CD4-positive, alpha-beta T cell (primary cell): ENCODE results near the gene TOMM6. TPM values are rescaled to one million over a fixed set of nuclear protein-coding genes. Genes with fewer than 3 reads are reported as not detected.

Experiments
- ATAC-seq: fragments of 200-7000 bp; cut with Tn5 transposase; one replicate; pipeline ENCODE4 v1.10.0; 2022; ENCODE audit warnings: mild to moderate bottlenecking; ENCODE audit not compliant: poor library complexity
- CTCF ChIA-PET: fragments of 350-600 bp; sonication (Branson Sonifier 250); formaldehyde crosslinking; loops from one replicate; lab custom pipeline; 2021; ENCODE audit warnings: antibody characterized with exemption, inconsistent platforms; lab: Charles Lee
- POLR2A ChIA-PET: fragments of 350-600 bp; sonication (Branson Sonifier 250); formaldehyde crosslinking; loops from one replicate; lab custom pipeline; 2021; ENCODE audit warnings: antibody characterized with exemption, inconsistent platforms; lab: Charles Lee
- DNase-seq, 14 experiments: peaks; one replicate each; pipeline ENCODE4 v3.0.0-alpha.2; 2013 to 2020; ENCODE audit warnings: mixed read lengths in 2 of 14
- H3K27ac ChIP-seq, 2 donors: one replicate each; pipeline versions ENCODE4 v1.5.1 to v1.7.0; 2013; ENCODE audit warnings: low read length in 2 of 2, low read depth in 1 of 2, mild to moderate bottlenecking in 1 of 2
- H3K27me3 ChIP-seq, 2 experiments: 1 replicate in 1 of 2; 2 replicates in 1 of 2; pipeline versions ENCODE4 v1.6.1 to v1.7.0; 2013; ENCODE audit warnings: low read length in 2 of 2, control low read depth in 1 of 2, mild to moderate bottlenecking in 1 of 2, moderate library complexity in 1 of 2; ENCODE audit not compliant: insufficient read depth in 2 of 2, control insufficient read depth in 1 of 2
- H3K36me3 ChIP-seq: one replicate; pipeline ENCODE4 v1.6.1; 2013; ENCODE audit warnings: low read length, control low read depth; ENCODE audit not compliant: insufficient read depth
- H3K4me1 ChIP-seq: one replicate; pipeline ENCODE4 v1.6.1; 2013; ENCODE audit warnings: low read length, control low read depth; ENCODE audit not compliant: insufficient read depth
- H3K4me3 ChIP-seq: one replicate; pipeline ENCODE4 v1.5.1; 2013; ENCODE audit warnings: mild to moderate bottlenecking, low read length, moderate library complexity
- H3K9me3 ChIP-seq, 2 experiments: 1 replicate in 1 of 2; 2 replicates in 1 of 2; pipeline versions ENCODE4 v1.6.1 to v1.7.0; 2013; ENCODE audit warnings: low read length in 2 of 2, mild to moderate bottlenecking in 2 of 2, control low read depth in 1 of 2, moderate library complexity in 1 of 2; ENCODE audit not compliant: control insufficient read depth in 1 of 2, insufficient read depth in 1 of 2
- H3K27ac Mint-ChIP-seq: one replicate; pipeline ENCODE4 v1.8.0; 2020; ENCODE audit warnings: mixed read lengths
- H3K27me3 Mint-ChIP-seq: one replicate; pipeline ENCODE4 v1.8.0; 2021; ENCODE audit warnings: mixed read lengths
- H3K36me3 Mint-ChIP-seq: one replicate; pipeline ENCODE4 v1.8.0; 2021; ENCODE audit warnings: low read depth, mixed read lengths
- H3K4me1 Mint-ChIP-seq: one replicate; pipeline ENCODE4 v1.8.0; 2021; ENCODE audit warnings: low read depth, mixed read lengths
- H3K4me3 Mint-ChIP-seq: one replicate; pipeline ENCODE4 v1.8.0; 2020; ENCODE audit warnings: mild to moderate bottlenecking, mixed read lengths
- H3K9me3 Mint-ChIP-seq: one replicate; pipeline ENCODE4 v1.8.0; 2020; ENCODE audit warnings: mixed read lengths
- intact Hi-C, 2 experiments: fragments of 100-400 bp; cut with DNase I in 1 of 2; cut with micrococcal nuclease in 1 of 2; formaldehyde crosslinking; loops; one replicate each; pipeline versions ENCODE4 v1.15.1 to v1.9.0; 2023 to 2025; cut with DNase I, micrococcal nuclease
- total RNA-seq, 174 experiments: library from RNA in 2 of 174; stranded (reverse) in 2 of 174; gene quantifications; one replicate each; pipeline ENCODE4 v1.2.3 and lab custom pipeline; 2021 to 2026
- TF ChIP-seq, protein P1 (sequence below): fragments of 200-600 bp; IDR thresholded peaks from one replicate; pipeline ENCODE4 v1.8.0; 2022; ENCODE audit warnings: antibody characterized with exemption, mild to moderate bottlenecking

Gene TOMM6
- total RNA-seq, 2 experiments from 2014 or later: 78.8 to 83.2 TPM

DNA sequence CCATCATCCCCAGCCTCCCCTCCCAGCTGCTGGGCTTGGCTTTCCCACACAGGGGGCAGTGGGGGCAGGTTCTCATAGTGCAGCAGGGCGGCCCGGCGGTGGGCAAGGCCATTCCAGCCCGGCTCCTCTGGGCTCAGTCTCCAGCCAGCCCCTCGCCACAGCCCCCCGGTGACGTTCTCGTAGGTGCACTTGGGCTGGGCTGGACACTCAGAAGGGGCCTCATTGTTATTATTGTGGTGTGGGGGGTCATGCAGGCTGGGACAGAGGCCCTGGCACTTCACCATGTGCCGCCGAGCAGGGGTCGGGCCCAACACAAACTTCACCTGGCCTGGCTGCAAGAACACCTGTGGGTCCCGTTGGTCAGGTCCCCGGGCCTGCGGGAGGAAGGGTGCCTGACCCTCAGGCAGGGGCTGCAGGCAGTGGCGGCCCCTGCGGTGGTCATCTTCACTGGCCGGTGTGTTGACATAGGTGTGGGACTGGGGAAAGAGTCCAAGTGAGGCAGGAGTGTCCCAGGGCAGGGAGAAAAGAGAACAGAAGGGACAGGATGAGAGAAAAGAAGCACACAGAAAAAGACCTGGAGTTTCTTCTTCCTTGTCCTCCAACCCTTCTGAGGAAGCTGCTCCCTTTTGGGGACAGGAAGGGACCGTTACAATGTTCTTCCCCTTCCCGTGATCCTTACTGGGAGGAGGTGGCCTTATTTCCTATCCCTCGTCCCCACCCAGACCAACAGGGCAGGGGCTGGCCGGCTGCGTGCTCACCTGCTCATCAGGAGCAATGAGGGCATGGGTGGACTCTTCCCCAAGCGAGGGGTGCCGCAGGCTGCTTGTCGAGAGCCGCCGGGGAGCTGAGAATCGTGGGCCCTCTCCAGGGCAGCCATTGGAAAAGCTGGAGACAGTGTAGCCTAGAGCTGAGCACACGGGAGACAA is 16.2 kb upstream of the TOMM6 start:
- no peak overlapping the region for H3K4me3 ChIP-seq
- Mint-ChIP-seq H3K27ac (no peak overlapping the region), H3K36me3 (peaks cover 41% of the 10 kb centered on the region), H3K4me3 (no peak overlapping the region), H3K4me1 (no peaks in the 10 kb centered on the region), H3K27me3 (no peaks in the 10 kb centered on the region), H3K9me3 (no peaks in the 10 kb centered on the region)
- H3K9me3 ChIP-seq: no peaks in the 10 kb centered on the region
- DNase-seq (no peak), ATAC-seq (no peak)
- ChIA-PET CTCF (no interaction called here), POLR2A (no interaction called here)
- H3K27ac ChIP-seq: no peak overlapping the region
- intact Hi-C loops: no loop called here
- H3K4me1 ChIP-seq: peaks cover 5% of the 10 kb centered on the region
- TF ChIP-seq, protein P1, sequence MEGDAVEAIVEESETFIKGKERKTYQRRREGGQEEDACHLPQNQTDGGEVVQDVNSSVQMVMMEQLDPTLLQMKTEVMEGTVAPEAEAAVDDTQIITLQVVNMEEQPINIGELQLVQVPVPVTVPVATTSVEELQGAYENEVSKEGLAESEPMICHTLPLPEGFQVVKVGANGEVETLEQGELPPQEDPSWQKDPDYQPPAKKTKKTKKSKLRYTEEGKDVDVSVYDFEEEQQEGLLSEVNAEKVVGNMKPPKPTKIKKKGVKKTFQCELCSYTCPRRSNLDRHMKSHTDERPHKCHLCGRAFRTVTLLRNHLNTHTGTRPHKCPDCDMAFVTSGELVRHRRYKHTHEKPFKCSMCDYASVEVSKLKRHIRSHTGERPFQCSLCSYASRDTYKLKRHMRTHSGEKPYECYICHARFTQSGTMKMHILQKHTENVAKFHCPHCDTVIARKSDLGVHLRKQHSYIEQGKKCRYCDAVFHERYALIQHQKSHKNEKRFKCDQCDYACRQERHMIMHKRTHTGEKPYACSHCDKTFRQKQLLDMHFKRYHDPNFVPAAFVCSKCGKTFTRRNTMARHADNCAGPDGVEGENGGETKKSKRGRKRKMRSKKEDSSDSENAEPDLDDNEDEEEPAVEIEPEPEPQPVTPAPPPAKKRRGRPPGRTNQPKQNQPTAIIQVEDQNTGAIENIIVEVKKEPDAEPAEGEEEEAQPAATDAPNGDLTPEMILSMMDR: no peak
- no peaks in the 10 kb centered on the region for H3K27me3 ChIP-seq
- H3K36me3 ChIP-seq: peaks cover 48% of the 10 kb centered on the region

DNA sequence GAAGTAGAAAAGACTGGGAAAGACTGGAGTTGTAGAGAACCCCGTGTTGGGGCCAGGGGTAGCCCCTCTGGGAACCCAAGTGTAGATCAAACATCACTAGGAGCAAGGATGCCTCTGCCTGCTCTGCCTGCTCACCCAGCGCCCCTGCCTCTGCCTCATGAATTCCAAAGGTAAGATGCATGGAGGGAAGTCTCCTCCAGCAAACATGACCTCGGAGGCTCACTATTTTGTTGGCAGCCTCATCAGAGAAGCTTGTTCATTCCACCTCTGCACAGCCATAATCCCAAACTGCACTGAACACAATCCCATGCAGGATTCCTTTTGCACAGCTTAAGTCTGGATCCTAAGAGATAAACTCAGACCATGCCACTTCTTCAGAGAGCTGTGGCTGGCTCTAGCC is 12.7 kb upstream of the TOMM6 start:
- H3K4me1 ChIP-seq: peaks cover 10% of the 10 kb centered on the region
- POLR2A ChIA-PET: no interaction called here

DNA sequence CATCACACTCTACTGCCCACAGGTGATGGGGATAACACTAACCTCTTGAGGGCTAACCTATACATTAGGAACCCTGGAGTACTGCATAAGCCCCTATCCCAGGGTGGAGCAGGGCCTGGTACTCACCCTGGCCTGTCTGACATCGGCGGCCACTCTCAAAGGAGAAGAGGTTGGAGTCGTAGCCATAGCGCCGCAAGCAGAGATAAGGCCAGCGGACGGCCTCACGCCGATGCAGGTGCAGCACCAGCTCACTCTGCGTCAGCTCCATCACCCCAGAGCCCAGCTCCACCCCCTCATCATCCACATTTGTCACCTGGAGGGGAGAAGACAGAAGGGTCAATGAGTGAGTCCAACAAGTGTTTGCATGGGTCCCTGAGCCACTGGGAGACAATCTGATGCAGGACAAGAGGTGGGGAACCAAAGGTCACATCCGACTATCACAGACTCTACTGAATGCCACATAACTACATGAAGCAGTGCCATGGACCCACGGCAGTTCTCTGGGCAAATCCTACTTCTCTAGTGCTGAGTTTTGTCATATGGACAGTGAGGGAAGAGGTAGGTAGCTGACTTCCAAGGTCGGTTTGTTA is 12.1 kb upstream of the TOMM6 start:
- Histone ChIP-seq H3K4me3 (no peak overlapping the region), H3K27ac (no peak overlapping the region), H3K36me3 (peaks cover 56% of the 10 kb centered on the region), H3K27me3 (no peaks in the 10 kb centered on the region), H3K9me3 (no peaks in the 10 kb centered on the region), H3K4me1 (peaks cover 13% of the 10 kb centered on the region)
- intact Hi-C loops: loop anchor here in 1 of 2 experiments (5.0 kb wide), 1 partner anchor 1912 kb away; the partner anchor contains the start of gene MRPS18A
- ChIA-PET CTCF (interaction anchor here (0.6 to 2.6 kb wide), 3 partner anchors 13 to 128 kb away, joined by 3 to 13 read pairs (median 3); partner anchors contain the start of gene TOMM6), POLR2A (no interaction called here)
- ATAC-seq (no peak), DNase-seq (no peak)
- Mint-ChIP-seq H3K36me3 (peaks cover 44% of the 10 kb centered on the region), H3K4me1 (peaks cover 20% of the 10 kb centered on the region), H3K27me3 (peaks cover 4% of the 10 kb centered on the region), H3K27ac (no peak overlapping the region), H3K9me3 (no peaks in the 10 kb centered on the region), H3K4me3 (no peak overlapping the region)
- TF ChIP-seq, protein P1: no peak

More for the DNA sequence above, 12.7 kb upstream of the TOMM6 start:
- Mint-ChIP-seq H3K27me3 (peaks cover 2% of the 10 kb centered on the region), H3K36me3 (peaks cover 47% of the 10 kb centered on the region), H3K27ac (no peak overlapping the region), H3K4me3 (no peak overlapping the region), H3K9me3 (no peaks in the 10 kb centered on the region), H3K4me1 (peaks cover 14% of the 10 kb centered on the region)
- CTCF ChIA-PET: interaction anchor here (2.6 kb wide), 1 partner anchor 13 kb away, joined by 13 read pairs; the partner anchor contains the start of gene TOMM6
- H3K4me3 ChIP-seq: no peak overlapping the region
- intact Hi-C loops: loop anchor here in 1 of 2 experiments (5.0 kb wide), 1 partner anchor 1912 kb away; the partner anchor contains the start of gene MRPS18A
- no peaks in the 10 kb centered on the region for H3K27me3 ChIP-seq
- no peak for DNase-seq
- H3K36me3 ChIP-seq: peaks cover 56% of the 10 kb centered on the region
- ATAC-seq: no peak
- no peak overlapping the region for H3K27ac ChIP-seq
- no peaks in the 10 kb centered on the region for H3K9me3 ChIP-seq
- TF ChIP-seq, protein P1: no peak
